Astrocyte of the spinal cord (primary cell): ENCODE data around the gene ZIC2.

ENCODE experiments used
- DNase-seq: peaks from one replicate; pipeline ENCODE4 v3.0.0; 2011; ENCODE audit warnings: low read depth, low spot score
- H3K4me3 ChIP-seq: 2 replicates; pipeline ENCODE4 v1.5.1; 2011; ENCODE audit warnings: low read depth, mild to moderate bottlenecking, low read length, moderate library complexity
- CTCF ChIP-seq: IDR thresholded peaks from 2 replicates; pipeline ENCODE4 v1.5.1; 2012; ENCODE audit warnings: low read depth, mild to moderate bottlenecking, low read length, inconsistent platforms
- in situ Hi-C: cut with HindIII; loops from 2 replicates; pipeline ENCODE4 v1.10.0; 2017; ENCODE audit warnings: low sequenced_read_pairs

The ZIC2 gene

GRCh38 chr13:99985886-99986527 is 4.4 kb downstream of the ZIC2 start:
- peak overlapping the region; percentile 54 for H3K4me3 ChIP-seq
- DNase-seq: peak; percentile 43
- in situ Hi-C loops: no loop called here
- no peak for TF ChIP-seq CTCF

GRCh38 chr13:99986741-99987140 is 5.2 kb downstream of the ZIC2 start:
- H3K4me3 ChIP-seq: peak overlapping the region; percentile 54
- peak; percentile 52 for DNase-seq
- in situ Hi-C loops: no loop called here
- no peak for TF ChIP-seq CTCF

- DNase-seq: peak; percentile 42
- H3K4me3 ChIP-seq: peak overlapping the region; percentile 54
- in situ Hi-C loops: no loop called here
- no peak for TF ChIP-seq CTCF
Observed at GRCh38 chr13:99987154-99988019, 5.8 kb downstream of the ZIC2 start.

- peak overlapping the region; percentile 54 for H3K4me3 ChIP-seq
- peak; percentile 46 for DNase-seq
- in situ Hi-C loops: no loop called here
- no peak for TF ChIP-seq CTCF
Observed at GRCh38 chr13:99988529-99989275, 7.1 kb downstream of the ZIC2 start.

- DNase-seq: peak; percentile 58
- in situ Hi-C loops: no loop called here
- H3K4me3 ChIP-seq: peak overlapping the region; percentile 54
- TF ChIP-seq CTCF: no peak
Observed at GRCh38 chr13:99989276-99990125, 7.9 kb downstream of the ZIC2 start.
